Measurements from ENCODE around the gene VWA5A.

DNA sequence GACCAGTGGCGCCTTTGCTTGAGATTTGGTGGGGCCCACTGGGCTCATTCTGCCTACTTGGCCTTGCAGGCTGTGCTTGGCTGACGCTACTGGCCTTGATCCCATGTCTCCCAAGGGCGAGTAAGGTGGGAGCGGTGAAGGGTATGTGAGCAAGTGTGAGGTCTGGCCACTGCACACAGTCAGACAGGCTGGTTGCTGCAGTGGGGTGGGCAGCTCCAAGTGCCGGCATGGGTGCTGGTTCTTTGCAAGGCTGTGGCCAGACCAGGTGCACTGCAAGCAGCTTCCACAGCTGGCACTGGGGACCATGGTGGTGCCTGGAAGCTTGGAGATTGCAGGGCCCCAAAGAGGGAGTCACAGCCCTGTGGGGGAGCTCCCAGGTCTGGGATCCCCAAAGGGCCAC is 40.7 kb upstream of the VWA5A start:
- TF ChIP-seq, protein P1, sequence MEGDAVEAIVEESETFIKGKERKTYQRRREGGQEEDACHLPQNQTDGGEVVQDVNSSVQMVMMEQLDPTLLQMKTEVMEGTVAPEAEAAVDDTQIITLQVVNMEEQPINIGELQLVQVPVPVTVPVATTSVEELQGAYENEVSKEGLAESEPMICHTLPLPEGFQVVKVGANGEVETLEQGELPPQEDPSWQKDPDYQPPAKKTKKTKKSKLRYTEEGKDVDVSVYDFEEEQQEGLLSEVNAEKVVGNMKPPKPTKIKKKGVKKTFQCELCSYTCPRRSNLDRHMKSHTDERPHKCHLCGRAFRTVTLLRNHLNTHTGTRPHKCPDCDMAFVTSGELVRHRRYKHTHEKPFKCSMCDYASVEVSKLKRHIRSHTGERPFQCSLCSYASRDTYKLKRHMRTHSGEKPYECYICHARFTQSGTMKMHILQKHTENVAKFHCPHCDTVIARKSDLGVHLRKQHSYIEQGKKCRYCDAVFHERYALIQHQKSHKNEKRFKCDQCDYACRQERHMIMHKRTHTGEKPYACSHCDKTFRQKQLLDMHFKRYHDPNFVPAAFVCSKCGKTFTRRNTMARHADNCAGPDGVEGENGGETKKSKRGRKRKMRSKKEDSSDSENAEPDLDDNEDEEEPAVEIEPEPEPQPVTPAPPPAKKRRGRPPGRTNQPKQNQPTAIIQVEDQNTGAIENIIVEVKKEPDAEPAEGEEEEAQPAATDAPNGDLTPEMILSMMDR (IDR thresholded peaks at IDR 0.05) = no peak
- TF ChIP-seq POLR2A (IDR thresholded peaks at IDR 0.05) = no peak
